Stimulated activated CD4-positive, alpha-beta T cell treated with anti-CD3 and anti-CD28 coated beads, Interleukin-12 subunit alpha, Interleukin-12 subunit beta, amount 100 ng/mL, for 4 hours (primary cell): ENCODE results near the gene DLL1.

Source experiments
- DNase-seq: peaks from one replicate; pipeline ENCODE4 v3.0.0-alpha.2; 2020

Gene DLL1

GRCh38 chr6:170295510-170296422, 4.9 kb upstream of the DLL1 start:
- peak; percentile 49 for DNase-seq

- no peak for DNase-seq
Measured at GRCh38 chr6:170294813-170295509, 4.1 kb upstream of the DLL1 start.

- no peak for DNase-seq
Measured at GRCh38 chr6:170294298-170294730, 3.4 kb upstream of the DLL1 start.

GRCh38 chr6:170293341-170294231, 2.7 kb upstream of the DLL1 start:
- DNase-seq, result no peak

GRCh38 chr6:170292407-170293158, 1.7 kb upstream of the DLL1 start:
- DNase-seq, result no peak

GRCh38 chr6:170292111-170292406, 1.2 kb upstream of the DLL1 start:
- no peak for DNase-seq

- DNase-seq, result no peak
Measured at GRCh38 chr6:170291271-170292110, 613 bp upstream of the DLL1 start.

GRCh38 chr6:170289951-170290295, 955 bp downstream of the DLL1 start:
- DNase-seq, result no peak

GRCh38 chr6:170289180-170289931, 1.5 kb downstream of the DLL1 start:
- no peak for DNase-seq

GRCh38 chr6:170288852-170289179, 2.1 kb downstream of the DLL1 start:
- DNase-seq, result no peak

- no peak for DNase-seq
Measured at GRCh38 chr6:170288091-170288631, 2.7 kb downstream of the DLL1 start.

- DNase-seq, result no peak
Measured at GRCh38 chr6:170287371-170287876, 3.5 kb downstream of the DLL1 start.

GRCh38 chr6:170286934-170287265, 4.0 kb downstream of the DLL1 start:
- no peak for DNase-seq

- no peak for DNase-seq
Measured at GRCh38 chr6:170286246-170286933, 4.5 kb downstream of the DLL1 start.

- DNase-seq, result no peak
Measured at GRCh38 chr6:170285482-170285881, 5.4 kb downstream of the DLL1 start.

GRCh38 chr6:170284866-170285469, 5.9 kb downstream of the DLL1 start:
- no peak for DNase-seq

GRCh38 chr6:170284126-170284773, 6.6 kb downstream of the DLL1 start:
- no peak for DNase-seq

GRCh38 chr6:170283212-170284081, 7.4 kb downstream of the DLL1 start:
- DNase-seq, result no peak
